SK-N-SH (cell line): ENCODE results near the gene CLCN6. TPM values are rescaled to one million over a fixed set of nuclear protein-coding genes. Genes with fewer than 3 reads are reported as not detected.

ENCODE experiments used
- CTCF ChIA-PET: fragments of 300-600, 350-600 bp; formaldehyde crosslinking; extraction: SDS; loops from one replicate; lab custom pipeline; 2021; lab: Yijun Ruan, JAX
- POLR2A ChIA-PET: fragments of 350-600 bp; sonication (Branson Sonifier 250); formaldehyde crosslinking; extraction: SDS; loops from one replicate; lab custom pipeline; 2020; ENCODE audit warnings: antibody characterized with exemption, inconsistent platforms; lab: Yijun Ruan, JAX
- DNase-seq: peaks from one replicate; pipeline ENCODE4 v3.0.0; 2012
- H2AFZ ChIP-seq: fragments of 200-600 bp; sonication (generic); 2 replicates; pipeline ENCODE4 v1.8.1; 2016; ENCODE audit warnings: antibody characterized with exemption, mild to moderate bottlenecking, low read depth
- H3F3A ChIP-seq: fragments of 200-600 bp; sonication (generic); replicated peaks from 2 replicates; pipeline ENCODE3; 2016; ENCODE audit warnings: antibody characterized with exemption, mild to moderate bottlenecking; ENCODE audit not compliant: insufficient read depth
- H3K27ac ChIP-seq, 2 experiments: fragments of 200-500 bp in 1 of 2; fragments of 200-600 bp in 1 of 2; sonication (Bioruptor generic) in 1 of 2; sonication (generic), shearing (Covaris generic) in 1 of 2; 2 replicates each; pipeline versions ENCODE4 v1.5.1 to v1.6.1; 2014 to 2016; ENCODE audit warnings: low read depth in 2 of 2, inconsistent platforms in 1 of 2, low read length in 1 of 2, mild to moderate bottlenecking in 1 of 2, mixed read lengths in 1 of 2
- H3K27me3 ChIP-seq: fragments of 200-600 bp; sonication (generic), shearing (Covaris generic); 2 replicates; pipeline ENCODE4 v1.6.1; 2016; ENCODE audit warnings: mixed run types; ENCODE audit not compliant: insufficient read depth
- H3K36me3 ChIP-seq, 2 experiments: fragments of 200-500 bp in 1 of 2; fragments of 200-600 bp in 1 of 2; sonication (Bioruptor generic) in 1 of 2; sonication (generic) in 1 of 2; replicated peaks in 1 of 2; 2 replicates each; pipeline versions ENCODE3 to v1.5.1; 2014 to 2016; ENCODE audit warnings: low read length in 1 of 2, mild to moderate bottlenecking in 1 of 2; ENCODE audit not compliant: insufficient read depth in 2 of 2, control insufficient read depth in 1 of 2
- H3K4me1 ChIP-seq, 2 experiments: fragments of 200-500 bp in 1 of 2; fragments of 200-600 bp in 1 of 2; sonication (Bioruptor generic) in 1 of 2; sonication (generic), shearing (Covaris generic) in 1 of 2; 2 replicates each; pipeline versions ENCODE4 v1.5.1 to v1.6.1; 2014 to 2016; ENCODE audit warnings: low read depth in 1 of 2, low read length in 1 of 2, mixed run types in 1 of 2; ENCODE audit not compliant: insufficient read depth in 2 of 2, control insufficient read depth in 1 of 2
- H3K4me2 ChIP-seq: fragments of 200-600 bp; sonication (generic), shearing (Covaris generic); 2 replicates; pipeline ENCODE4 v1.6.1; 2017; ENCODE audit warnings: mixed run types
- H3K4me3 ChIP-seq, 2 experiments: fragments of 200-500 bp in 1 of 2; fragments of 200-600 bp in 1 of 2; sonication (Bioruptor generic) in 1 of 2; sonication (generic), shearing (Covaris generic) in 1 of 2; 2 replicates each; pipeline versions ENCODE4 v1.5.1 to v1.8.1; 2014 to 2016; ENCODE audit warnings: low read depth in 2 of 2, inconsistent platforms in 1 of 2, low read length in 1 of 2, mild to moderate bottlenecking in 1 of 2, mixed read lengths in 1 of 2, moderate library complexity in 1 of 2
- H3K79me2 ChIP-seq: fragments of 200-600 bp; sonication (generic); 2 replicates; pipeline ENCODE4 v1.8.1; 2017; ENCODE audit warnings: mild to moderate bottlenecking; ENCODE audit not compliant: insufficient read depth
- H3K9ac ChIP-seq: fragments of 200-600 bp; sonication (generic); 2 replicates; pipeline ENCODE4 v1.6.1; 2017; ENCODE audit warnings: mixed run types
- H3K9me2 ChIP-seq: fragments of 200-600 bp; sonication (generic); 2 replicates; pipeline ENCODE4 v1.6.1; 2017; ENCODE audit warnings: mixed run types
- H3K9me3 ChIP-seq: fragments of 200-600 bp; sonication (generic); 2 replicates; pipeline ENCODE4 v1.6.1; 2017; ENCODE audit warnings: mixed run types, mild to moderate bottlenecking, moderate library complexity
- H4K20me1 ChIP-seq: fragments of 200-600 bp; sonication (generic); 2 replicates; pipeline ENCODE4 v1.6.1; 2017; ENCODE audit warnings: mild to moderate bottlenecking, mixed run types; ENCODE audit not compliant: insufficient read depth
- CHD2 ChIP-seq: fragments of 150-350 bp; IDR thresholded peaks from 2 replicates; pipeline ENCODE4 v1.6.1; 2018; ENCODE audit warnings: low read length; ENCODE audit not compliant: partially characterized antibody
- ELF1 ChIP-seq: IDR thresholded peaks from 2 replicates; pipeline ENCODE4 v1.4.0; 2012
- FOXM1 ChIP-seq: IDR thresholded peaks from 2 replicates; pipeline ENCODE4 v1.4.0; 2012; ENCODE audit warnings: low read depth, mild to moderate bottlenecking
- GABPA ChIP-seq: IDR thresholded peaks from 2 replicates; pipeline ENCODE4 v1.4.0; 2012; ENCODE audit warnings: low read depth, mild to moderate bottlenecking
- GATA2 ChIP-seq: sonication (generic); formaldehyde crosslinking; IDR thresholded peaks from 2 replicates; pipeline ENCODE4 v1.5.0; 2020; ENCODE audit warnings: mild to moderate bottlenecking, missing genetic modification reagents
- JUND ChIP-seq: IDR thresholded peaks from 2 replicates; pipeline ENCODE4 v1.4.0; 2012
- MXI1 ChIP-seq: IDR thresholded peaks from 2 replicates; pipeline ENCODE4 v1.6.1; 2012; ENCODE audit warnings: mild to moderate bottlenecking, low read depth, low read length, improper control_type of control experiment
- NRF1 ChIP-seq: IDR thresholded peaks from 2 replicates; pipeline ENCODE4 v1.6.1; 2012; ENCODE audit warnings: low read depth, mild to moderate bottlenecking, low read length
- RXRA ChIP-seq: IDR thresholded peaks from 2 replicates; pipeline ENCODE4 v1.4.0; 2012; ENCODE audit warnings: low read depth, mild to moderate bottlenecking, borderline replicate concordance
- TAF1 ChIP-seq: IDR thresholded peaks from 2 replicates; pipeline ENCODE4 v1.6.1; 2012; ENCODE audit warnings: low read depth, mild to moderate bottlenecking, low read length, moderate library complexity, borderline replicate concordance
- WGBS: methylation state at CpG from one replicate; pipeline ENCODE4 v1.1.6; 2017; ENCODE audit warnings: low lambda C conversion rate; 5-methylcytosine and 5-hydroxymethylcytosine counted together
- polyA plus RNA-seq, 3 experiments: library from polyadenylated mRNA; depleted of rRNA; stranded (reverse); fragments of >200 nt; gene quantifications; 2 replicates each; pipeline ENCODE4 v1.2.3, GENCODE V29; 2012
- TF ChIP-seq, protein P1 (sequence below): IDR thresholded peaks from 2 replicates; pipeline ENCODE4; 2012
- TF ChIP-seq, protein P2 (sequence below): IDR thresholded peaks from 2 replicates; pipeline ENCODE4 v1.4.0; 2012; ENCODE audit warnings: low read depth, borderline replicate concordance
- TF ChIP-seq, protein P3 (sequence below): IDR thresholded peaks from 2 replicates; pipeline ENCODE4 v1.4.0; 2012; ENCODE audit warnings: low read depth, borderline replicate concordance
- TF ChIP-seq, protein P4 (sequence below): fragments of 150-350 bp; IDR thresholded peaks from 2 replicates; pipeline ENCODE4 v1.6.1; 2017; ENCODE audit warnings: antibody characterized with exemption, low read length, low read depth, borderline replicate concordance
- TF ChIP-seq, protein P5 (sequence below): IDR thresholded peaks from 2 replicates; pipeline ENCODE4 v1.4.0; 2012; ENCODE audit warnings: low read depth

The CLCN6 gene
- polyA plus RNA-seq, 1 of the 3 experiments (the other 2 are of a cell fraction): 7.4 TPM

DNA sequence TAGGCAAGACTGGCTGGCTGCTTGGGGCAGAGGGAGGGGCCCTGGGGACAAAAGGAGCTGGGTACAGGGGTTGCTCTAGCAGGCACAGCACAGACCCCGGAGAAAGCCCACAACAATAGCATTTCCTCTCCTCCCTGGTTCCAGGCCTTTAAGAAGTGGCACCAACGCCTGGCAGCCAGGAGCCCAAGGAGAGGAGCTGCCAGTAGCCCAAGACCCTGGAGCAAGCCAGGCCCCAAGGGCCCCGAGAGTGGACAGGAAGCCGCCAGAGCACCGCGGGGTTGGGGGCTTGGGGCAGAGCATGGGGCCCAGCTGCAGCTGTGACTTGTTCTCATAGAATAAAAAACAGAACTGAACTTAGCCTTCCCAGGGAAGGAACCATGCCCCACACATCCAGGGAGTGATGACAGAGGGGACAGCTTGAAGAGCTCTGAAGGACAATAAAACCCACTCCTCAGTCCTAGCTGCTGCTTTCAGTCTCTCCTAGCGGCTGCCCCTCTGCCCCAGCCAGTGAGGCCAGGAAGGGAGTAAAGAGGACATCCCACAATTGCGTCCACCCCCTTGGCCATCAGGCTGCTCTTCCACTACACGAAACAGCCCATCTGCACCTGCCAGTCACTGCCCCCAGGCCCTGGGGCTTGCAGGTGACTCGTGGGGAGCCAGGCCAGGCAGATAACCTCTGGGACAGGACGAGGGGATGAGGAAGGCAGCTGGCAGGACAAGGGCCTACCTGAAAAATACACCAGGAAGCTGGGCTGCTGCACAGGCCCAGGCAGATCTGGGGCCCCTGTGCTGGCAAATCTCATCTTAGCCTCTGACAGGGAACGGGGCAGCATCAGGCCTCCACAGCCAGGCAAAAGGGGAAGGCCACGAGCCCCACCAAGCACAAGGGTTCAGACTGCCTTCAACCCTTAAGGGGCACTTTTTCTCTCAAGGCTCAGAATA, 16.6 kb upstream of the CLCN6 start:
- H3K4me3 ChIP-seq: no peak overlapping the region
- no peak overlapping the region for H2AFZ ChIP-seq
- no peaks in the 10 kb centered on the region for H4K20me1 ChIP-seq
- H3K9me3 ChIP-seq: no peaks in the 10 kb centered on the region
- no peak overlapping the region for H3K4me2 ChIP-seq
- peaks cover 4% of the 10 kb centered on the region for H3F3A ChIP-seq
- peaks cover 0 to 9% of the 10 kb centered on the region in 2 experiments for H3K36me3 ChIP-seq
- H3K9me2 ChIP-seq: no peaks in the 10 kb centered on the region
- CTCF ChIA-PET: interaction anchor here (0.8 to 1.3 kb wide), 3 partner anchors 10 to 751 kb away, joined by 3 read pairs; no protein-coding TSS in a partner anchor
- no peak overlapping the region for H3K27ac ChIP-seq
- WGBS: 71% methylated on average over 10 of the region's 13 CpGs
- no peaks in the 10 kb centered on the region for H3K27me3 ChIP-seq
- no peak overlapping the region for H3K9ac ChIP-seq
- POLR2A ChIA-PET: interaction anchor here (2.1 kb wide), 1 partner anchor 14 kb away, joined by 8 read pairs; no protein-coding TSS in a partner anchor
- no peak for TF ChIP-seq TAF1
- TF ChIP-seq JUND: no peak
- no peak for TF ChIP-seq CHD2
- no peak for TF ChIP-seq FOXM1
- TF ChIP-seq, protein P1, sequence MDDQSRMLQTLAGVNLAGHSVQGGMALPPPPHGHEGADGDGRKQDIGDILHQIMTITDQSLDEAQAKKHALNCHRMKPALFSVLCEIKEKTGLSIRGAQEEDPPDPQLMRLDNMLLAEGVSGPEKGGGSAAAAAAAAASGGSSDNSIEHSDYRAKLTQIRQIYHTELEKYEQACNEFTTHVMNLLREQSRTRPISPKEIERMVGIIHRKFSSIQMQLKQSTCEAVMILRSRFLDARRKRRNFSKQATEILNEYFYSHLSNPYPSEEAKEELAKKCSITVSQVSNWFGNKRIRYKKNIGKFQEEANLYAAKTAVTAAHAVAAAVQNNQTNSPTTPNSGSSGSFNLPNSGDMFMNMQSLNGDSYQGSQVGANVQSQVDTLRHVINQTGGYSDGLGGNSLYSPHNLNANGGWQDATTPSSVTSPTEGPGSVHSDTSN: no peak
- TF ChIP-seq, protein P2, sequence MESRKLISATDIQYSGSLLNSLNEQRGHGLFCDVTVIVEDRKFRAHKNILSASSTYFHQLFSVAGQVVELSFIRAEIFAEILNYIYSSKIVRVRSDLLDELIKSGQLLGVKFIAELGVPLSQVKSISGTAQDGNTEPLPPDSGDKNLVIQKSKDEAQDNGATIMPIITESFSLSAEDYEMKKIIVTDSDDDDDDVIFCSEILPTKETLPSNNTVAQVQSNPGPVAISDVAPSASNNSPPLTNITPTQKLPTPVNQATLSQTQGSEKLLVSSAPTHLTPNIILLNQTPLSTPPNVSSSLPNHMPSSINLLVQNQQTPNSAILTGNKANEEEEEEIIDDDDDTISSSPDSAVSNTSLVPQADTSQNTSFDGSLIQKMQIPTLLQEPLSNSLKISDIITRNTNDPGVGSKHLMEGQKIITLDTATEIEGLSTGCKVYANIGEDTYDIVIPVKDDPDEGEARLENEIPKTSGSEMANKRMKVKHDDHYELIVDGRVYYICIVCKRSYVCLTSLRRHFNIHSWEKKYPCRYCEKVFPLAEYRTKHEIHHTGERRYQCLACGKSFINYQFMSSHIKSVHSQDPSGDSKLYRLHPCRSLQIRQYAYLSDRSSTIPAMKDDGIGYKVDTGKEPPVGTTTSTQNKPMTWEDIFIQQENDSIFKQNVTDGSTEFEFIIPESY: no peak
- TF ChIP-seq GATA2: no peak
- TF ChIP-seq, protein P3, sequence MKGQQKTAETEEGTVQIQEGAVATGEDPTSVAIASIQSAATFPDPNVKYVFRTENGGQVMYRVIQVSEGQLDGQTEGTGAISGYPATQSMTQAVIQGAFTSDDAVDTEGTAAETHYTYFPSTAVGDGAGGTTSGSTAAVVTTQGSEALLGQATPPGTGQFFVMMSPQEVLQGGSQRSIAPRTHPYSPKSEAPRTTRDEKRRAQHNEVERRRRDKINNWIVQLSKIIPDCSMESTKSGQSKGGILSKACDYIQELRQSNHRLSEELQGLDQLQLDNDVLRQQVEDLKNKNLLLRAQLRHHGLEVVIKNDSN: no peak
- no peak for TF ChIP-seq RXRA
- TF ChIP-seq GABPA: no peak
- TF ChIP-seq NRF1: no peak
- TF ChIP-seq, protein P4, sequence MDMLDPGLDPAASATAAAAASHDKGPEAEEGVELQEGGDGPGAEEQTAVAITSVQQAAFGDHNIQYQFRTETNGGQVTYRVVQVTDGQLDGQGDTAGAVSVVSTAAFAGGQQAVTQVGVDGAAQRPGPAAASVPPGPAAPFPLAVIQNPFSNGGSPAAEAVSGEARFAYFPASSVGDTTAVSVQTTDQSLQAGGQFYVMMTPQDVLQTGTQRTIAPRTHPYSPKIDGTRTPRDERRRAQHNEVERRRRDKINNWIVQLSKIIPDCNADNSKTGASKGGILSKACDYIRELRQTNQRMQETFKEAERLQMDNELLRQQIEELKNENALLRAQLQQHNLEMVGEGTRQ: no peak
- no peak for TF ChIP-seq MXI1
- TF ChIP-seq, protein P5, sequence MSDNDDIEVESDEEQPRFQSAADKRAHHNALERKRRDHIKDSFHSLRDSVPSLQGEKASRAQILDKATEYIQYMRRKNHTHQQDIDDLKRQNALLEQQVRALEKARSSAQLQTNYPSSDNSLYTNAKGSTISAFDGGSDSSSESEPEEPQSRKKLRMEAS: no peak
- no peak for TF ChIP-seq ELF1
- DNase-seq: no peak
- H3K4me1 ChIP-seq: peaks cover 0 to 17% of the 10 kb centered on the region in 2 experiments; a peak in 1 of 4 replicates
- H3K79me2 ChIP-seq: no peaks in the 10 kb centered on the region
